A549 (cell line): ENCODE data around the gene KIAA1755.

ENCODE experiments used
- CTCF ChIP-seq: fragments of >200 bp; sonication (Bioruptor Twin); formaldehyde crosslinking; IDR thresholded peaks from 3 replicates; pipeline ENCODE4 v1.5.1; 2016
- ELK1 ChIP-seq: fragments of 150-350 bp; IDR thresholded peaks from 2 replicates; pipeline ENCODE4 v1.6.1; 2014; ENCODE audit warnings: low read depth, mild to moderate bottlenecking, low read length
- EP300 ChIP-seq, 2 experiments: fragments of >200 bp; sonication (Bioruptor Twin); formaldehyde crosslinking; IDR thresholded peaks; 2 replicates in 1 of 2; 3 replicates in 1 of 2; pipeline ENCODE4 v1.6.1; 2016 to 2017
- FOSL2 ChIP-seq, 2 experiments: fragments of 450-650 bp in 1 of 2; fragments of >200 bp in 1 of 2; sonication (Bioruptor Twin) in 1 of 2; formaldehyde crosslinking; IDR thresholded peaks; 2 replicates each; pipeline versions ENCODE4 v1.5.0 to v1.6.1; 2016 to 2020; ENCODE audit warnings: mild to moderate bottlenecking in 1 of 2, moderate library complexity in 1 of 2
- JUN ChIP-seq, 2 experiments: fragments of >200 bp; sonication (Bioruptor Twin); formaldehyde crosslinking; IDR thresholded peaks; 2 replicates in 1 of 2; 3 replicates in 1 of 2; pipeline ENCODE4 v1.6.1; 2016 to 2017
- MAFK ChIP-seq: fragments of 450-650 bp; IDR thresholded peaks from 2 replicates; pipeline ENCODE4 v1.6.1; 2014; ENCODE audit not compliant: partially characterized antibody
- MAZ ChIP-seq: fragments of 150-350 bp; IDR thresholded peaks from 2 replicates; pipeline ENCODE4 v1.6.1; 2014; ENCODE audit warnings: antibody characterized with exemption, low read depth, low read length, borderline replicate concordance
- MYC ChIP-seq: IDR thresholded peaks from 2 replicates; pipeline ENCODE4 v1.6.1; 2012; ENCODE audit warnings: mild to moderate bottlenecking, inconsistent platforms, low read length, improper control_type of control experiment, borderline replicate concordance
- PBX3 ChIP-seq: IDR thresholded peaks from 2 replicates; pipeline ENCODE4 v1.6.1; 2012
- POLR2A ChIP-seq: IDR thresholded peaks from 2 replicates; pipeline ENCODE4 v1.6.1; 2012; ENCODE audit warnings: mild to moderate bottlenecking, low read length
- RCOR1 ChIP-seq: fragments of 150-350 bp; IDR thresholded peaks from 2 replicates; pipeline ENCODE4 v1.6.1; 2014; ENCODE audit warnings: antibody characterized with exemption, low read length, low read depth

GRCh38 chr20:38299963-38300362 lies 39.4 kb upstream of the KIAA1755 start:
- no peak for TF ChIP-seq CTCF
- TF ChIP-seq FOSL2 (IDR thresholded peaks at IDR 0.05): no peak
- no peak for TF ChIP-seq FOSL2 (CRISPR knock-in tag; IDR thresholded peaks at IDR 0.05)
- TF ChIP-seq MAFK: no peak
- TF ChIP-seq RCOR1: no peak
- no peak for TF ChIP-seq PBX3
- no peak for TF ChIP-seq ELK1
- no peak for TF ChIP-seq MYC
- TF ChIP-seq EP300 (IDR thresholded peaks at IDR 0.05): no peak
- TF ChIP-seq JUN (IDR thresholded peaks at IDR 0.05): no peak
- TF ChIP-seq MAZ: no peak
- TF ChIP-seq POLR2A: no peak
